ENCODE data around the gene B3GLCT. TPM values are rescaled to one million over a fixed set of nuclear protein-coding genes. Genes with fewer than 3 reads are reported as not detected.
"Not testable (repeated sequence)": the region's sequence is repeated elsewhere in the genome, so short reads cannot be mapped to it uniquely, and the experiment has no call there.

B3GLCT gene
- total RNA-seq, 2 donors from 2014 or later: 5.0 to 6.2 TPM

DNA sequence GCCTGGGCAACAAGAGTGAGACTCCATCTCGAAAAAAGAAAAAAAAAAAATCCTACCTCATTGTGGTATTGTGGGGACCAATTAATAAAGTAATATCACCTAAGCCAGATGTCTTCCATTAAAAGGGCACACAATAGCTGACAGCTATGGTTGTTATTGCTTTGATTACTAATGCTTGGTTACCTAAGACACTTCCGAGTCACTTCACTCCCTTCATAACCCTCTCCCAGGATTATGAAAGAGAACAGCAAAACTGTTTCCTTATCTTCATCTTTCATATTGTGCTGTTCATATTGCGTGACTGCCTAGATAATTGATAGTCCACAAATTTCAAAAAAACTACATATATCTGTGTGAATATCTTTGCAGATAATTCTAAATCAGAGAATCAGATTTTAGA, 27.8 kb upstream of the B3GLCT start:
- H3K27me3 Mint-ChIP-seq: peaks cover 21% of the 10 kb centered on the region
- DNase-seq (no peak), ATAC-seq (no peak)
- H3K36me3 Mint-ChIP-seq (ENCODE audit: low read depth): no peaks in the 10 kb centered on the region
- H3K4me1 Mint-ChIP-seq: no peaks in the 10 kb centered on the region
- no peak overlapping the region for H3K4me3 Mint-ChIP-seq
- no peaks in the 10 kb centered on the region for H3K9me3 ChIP-seq (ENCODE audit: control insufficient read depth, low read length, poor library complexity, severe bottlenecking)
- H3K27ac Mint-ChIP-seq: no peak overlapping the region

DNA sequence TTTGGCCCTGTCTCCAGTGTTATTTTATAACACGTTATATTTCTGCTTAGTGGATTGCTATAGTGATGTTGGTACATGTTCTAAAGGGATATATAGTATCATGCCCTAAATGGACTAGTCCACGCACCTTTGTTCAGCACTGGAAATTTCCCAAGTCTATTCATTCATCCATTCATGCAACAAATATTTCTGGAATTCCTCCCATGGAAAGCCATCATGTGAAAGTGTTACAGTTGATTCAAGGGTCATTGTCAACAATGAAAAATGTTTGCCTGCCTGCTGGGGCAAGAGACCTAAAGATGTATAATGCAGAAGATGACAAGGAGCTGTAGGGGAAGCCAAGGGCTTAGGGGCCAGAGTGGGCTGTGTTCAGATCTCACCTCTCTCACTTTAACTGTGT, 27.2 kb upstream of the B3GLCT start:
- DNase-seq (no peak), ATAC-seq (no peak)
- H3K9me3 ChIP-seq (ENCODE audit: control insufficient read depth, low read length, poor library complexity, severe bottlenecking): no peaks in the 10 kb centered on the region
- Mint-ChIP-seq H3K27ac (no peak overlapping the region), H3K4me3 (no peak overlapping the region), H3K36me3 (ENCODE audit: low read depth) (no peaks in the 10 kb centered on the region), H3K4me1 (no peaks in the 10 kb centered on the region), H3K27me3 (peaks cover 21% of the 10 kb centered on the region)

- no peaks in the 10 kb centered on the region for H3K36me3 Mint-ChIP-seq (ENCODE audit: low read depth)
- peaks cover 26% of the 10 kb centered on the region for H3K27me3 Mint-ChIP-seq
- H3K27ac Mint-ChIP-seq: no peak overlapping the region
- DNase-seq (no peak), ATAC-seq (no peak)
- no peaks in the 10 kb centered on the region for H3K9me3 ChIP-seq (ENCODE audit: control insufficient read depth, low read length, poor library complexity, severe bottlenecking)
- peaks cover 3% of the 10 kb centered on the region for H3K4me1 Mint-ChIP-seq
- H3K4me3 Mint-ChIP-seq: no peak overlapping the region
Measured at GRCh38 chr13:31174018-31174417, 25.8 kb upstream of the B3GLCT start.

DNA sequence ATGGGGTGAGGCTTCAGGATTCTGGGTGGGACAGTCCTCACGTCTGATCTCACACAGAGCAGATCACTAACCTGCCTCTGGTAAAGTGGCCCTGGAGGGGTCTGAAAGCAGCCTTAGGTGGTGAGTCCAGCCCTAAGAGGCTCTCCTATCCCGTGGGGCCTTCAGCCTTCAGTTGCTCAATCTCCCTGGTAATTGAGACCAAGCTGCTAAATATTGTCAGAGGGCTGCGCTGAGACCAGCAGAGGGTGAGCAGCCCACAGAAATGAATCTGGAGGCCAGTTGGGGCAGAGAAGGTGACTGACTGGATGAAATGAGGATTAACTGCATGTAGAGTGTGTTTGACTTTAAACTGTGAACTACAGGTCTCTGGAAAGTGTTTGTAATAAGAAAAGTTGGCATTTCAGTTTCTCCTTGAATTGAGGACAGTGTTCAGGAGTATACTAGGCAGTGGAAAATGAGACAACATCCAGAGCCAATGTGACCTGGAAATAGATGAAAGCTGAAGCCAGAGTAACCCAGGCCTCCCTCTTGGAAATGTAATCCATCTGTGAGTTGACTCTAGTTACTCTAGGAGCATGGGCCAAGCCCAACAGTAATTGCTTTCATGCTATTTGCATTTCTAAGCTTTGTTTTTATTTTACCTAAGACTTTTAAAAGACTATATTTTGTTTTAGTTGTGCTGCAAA, 23.8 kb upstream of the B3GLCT start:
- Mint-ChIP-seq H3K27me3 (peaks cover 26% of the 10 kb centered on the region), H3K27ac (no peak overlapping the region), H3K36me3 (ENCODE audit: low read depth) (no peaks in the 10 kb centered on the region), H3K4me1 (peaks cover 3% of the 10 kb centered on the region), H3K4me3 (no peak overlapping the region)
- ATAC-seq (no peak), DNase-seq (no peak)
- H3K9me3 ChIP-seq (ENCODE audit: control insufficient read depth, low read length, poor library complexity, severe bottlenecking): no peaks in the 10 kb centered on the region

DNA sequence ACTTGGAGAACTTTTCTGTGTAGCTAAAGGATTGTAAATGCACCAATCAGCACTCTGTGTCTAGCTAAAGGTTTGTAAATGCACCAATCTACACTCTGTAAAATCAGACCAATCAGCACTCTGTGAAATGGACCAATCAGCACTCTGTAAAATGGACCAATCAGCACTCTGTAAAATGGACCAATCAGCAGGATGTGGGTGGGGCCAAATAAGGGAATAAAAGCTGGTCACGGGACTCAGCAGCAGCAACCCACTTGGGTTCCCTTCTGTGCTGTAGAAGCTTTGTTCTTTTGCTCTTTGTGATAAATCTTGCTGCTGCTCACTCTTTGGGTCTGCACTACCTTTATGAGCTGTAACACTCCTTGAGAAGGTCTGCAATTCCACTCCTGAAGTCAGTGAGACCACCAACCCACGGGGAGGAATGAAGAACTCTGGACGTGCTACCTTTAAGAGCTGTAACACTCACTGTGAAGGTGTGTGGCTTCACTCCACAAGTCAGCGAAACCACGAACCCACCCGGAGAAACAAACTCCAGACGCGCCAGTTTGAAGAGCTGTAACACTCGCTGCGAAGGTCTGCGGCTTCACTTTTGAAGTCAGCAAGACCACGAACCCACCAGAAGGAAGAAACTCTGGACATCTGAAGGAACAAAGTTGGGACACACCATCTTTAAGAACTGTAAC, 21.8 kb upstream of the B3GLCT start:
- DNase-seq; ATAC-seq; H3K27ac Mint-ChIP-seq; H3K4me3 Mint-ChIP-seq; H3K4me1 Mint-ChIP-seq; H3K36me3 Mint-ChIP-seq (ENCODE audit: low read depth); H3K9me3 ChIP-seq (ENCODE audit: control insufficient read depth, low read length, poor library complexity, severe bottlenecking): not testable (repeated sequence)
- H3K27me3 Mint-ChIP-seq: peaks cover 16% of the 10 kb centered on the region

DNA sequence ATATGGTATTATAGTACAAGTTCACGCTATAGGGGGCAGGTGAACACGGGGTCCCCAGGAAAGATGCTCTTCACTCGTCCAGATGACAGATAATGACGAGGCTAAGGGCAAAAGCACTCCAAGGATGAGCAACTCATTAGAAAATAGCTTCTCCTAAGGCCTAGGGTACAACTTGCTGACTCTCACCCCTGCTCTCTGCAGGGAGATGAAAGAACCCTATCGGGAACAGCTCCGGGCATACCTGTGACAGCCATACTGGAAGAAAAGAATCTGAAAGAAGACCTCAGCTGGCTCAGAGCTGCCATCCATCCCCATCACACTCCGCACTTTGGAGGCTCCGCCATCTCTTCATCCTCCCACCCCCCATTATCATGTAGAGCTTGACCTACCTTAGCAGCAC, 20.5 kb upstream of the B3GLCT start:
- no peak for ATAC-seq
- Mint-ChIP-seq H3K4me1 (peaks cover 5% of the 10 kb centered on the region), H3K27ac (no peak overlapping the region), H3K27me3 (peaks cover 4% of the 10 kb centered on the region), H3K36me3 (ENCODE audit: low read depth) (no peaks in the 10 kb centered on the region), H3K4me3 (no peak overlapping the region)
- no peaks in the 10 kb centered on the region for H3K9me3 ChIP-seq (ENCODE audit: control insufficient read depth, low read length, poor library complexity, severe bottlenecking)
- no peak for DNase-seq

DNA sequence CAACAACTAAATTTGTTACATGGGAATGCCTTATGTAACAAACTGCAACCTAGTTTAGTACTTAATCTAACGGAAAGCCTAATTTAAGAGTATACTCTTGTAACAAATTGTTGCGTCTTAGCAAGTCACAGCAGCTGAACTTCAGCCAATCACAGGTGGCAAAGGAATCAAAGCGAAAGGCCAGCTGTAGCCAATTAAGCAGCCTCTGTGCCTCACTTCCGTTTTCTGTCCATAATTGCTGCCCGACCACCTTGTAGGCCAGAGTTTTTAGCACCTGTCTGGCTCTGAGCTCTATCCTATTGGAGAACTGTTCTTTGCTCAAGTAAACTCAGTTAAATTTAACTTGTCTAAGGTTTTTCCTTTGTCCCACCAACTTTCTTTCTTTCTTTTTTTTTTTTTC, 20.0 kb upstream of the B3GLCT start:
- Mint-ChIP-seq H3K4me3 (no peak overlapping the region), H3K36me3 (ENCODE audit: low read depth) (no peaks in the 10 kb centered on the region), H3K27ac (no peak overlapping the region), H3K27me3 (peaks cover 4% of the 10 kb centered on the region), H3K4me1 (peaks cover 5% of the 10 kb centered on the region)
- no peak for DNase-seq
- no peaks in the 10 kb centered on the region for H3K9me3 ChIP-seq (ENCODE audit: control insufficient read depth, low read length, poor library complexity, severe bottlenecking)
- ATAC-seq: no peak

GRCh38 chr13:31182987-31183386, 16.8 kb upstream of the B3GLCT start:
- H3K27me3 Mint-ChIP-seq: peaks cover 8% of the 10 kb centered on the region
- no peaks in the 10 kb centered on the region for H3K9me3 ChIP-seq (ENCODE audit: control insufficient read depth, low read length, poor library complexity, severe bottlenecking)
- DNase-seq: no peak
- ATAC-seq: no peak
- peaks cover 4% of the 10 kb centered on the region for H3K4me1 Mint-ChIP-seq
- no peak overlapping the region for H3K27ac Mint-ChIP-seq
- H3K36me3 Mint-ChIP-seq (ENCODE audit: low read depth): no peaks in the 10 kb centered on the region
- no peak overlapping the region for H3K4me3 Mint-ChIP-seq

GRCh38 chr13:31184451-31184850, 15.3 kb upstream of the B3GLCT start:
- no peaks in the 10 kb centered on the region for H3K9me3 ChIP-seq (ENCODE audit: control insufficient read depth, low read length, poor library complexity, severe bottlenecking)
- H3K36me3 Mint-ChIP-seq (ENCODE audit: low read depth): no peaks in the 10 kb centered on the region
- DNase-seq: no peak
- peaks cover 2% of the 10 kb centered on the region for H3K4me1 Mint-ChIP-seq
- no peak overlapping the region for H3K27ac Mint-ChIP-seq
- H3K27me3 Mint-ChIP-seq: peaks cover 4% of the 10 kb centered on the region
- no peak overlapping the region for H3K4me3 Mint-ChIP-seq
- no peak for ATAC-seq

DNA sequence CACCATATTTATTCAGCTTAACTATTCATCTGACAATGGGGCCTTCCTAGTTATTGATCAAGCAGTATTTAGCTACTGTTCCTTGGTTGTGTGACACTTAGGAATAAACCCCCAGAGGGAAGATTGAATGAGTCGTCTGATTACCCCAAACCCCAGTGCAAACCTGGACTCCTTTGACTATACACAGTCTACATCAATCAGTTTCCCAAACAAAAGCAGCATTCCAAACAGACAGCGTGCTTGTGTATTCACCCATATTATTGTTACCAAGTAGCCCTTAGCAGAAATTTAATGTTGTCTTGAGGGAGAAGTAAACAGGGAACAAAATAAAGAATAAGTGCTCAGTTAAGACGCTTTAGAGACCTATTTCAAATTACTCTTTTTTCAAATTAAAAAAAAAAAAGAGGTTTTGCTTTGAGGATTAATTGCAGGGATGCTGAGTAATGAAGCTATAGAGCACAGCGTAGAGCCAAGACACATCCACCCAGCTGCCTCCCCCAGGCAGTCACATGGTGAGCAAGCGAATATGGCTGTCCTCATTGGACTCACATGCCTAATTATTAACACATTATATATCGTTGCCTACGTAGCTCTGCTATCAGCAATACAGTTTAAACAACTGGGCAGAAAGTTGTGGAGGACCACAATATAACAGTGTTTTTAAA, 14.7 kb upstream of the B3GLCT start:
- DNase-seq: no peak
- peaks cover 4% of the 10 kb centered on the region for H3K27me3 Mint-ChIP-seq
- ATAC-seq: no peak
- H3K4me3 Mint-ChIP-seq: no peak overlapping the region
- peaks cover 2% of the 10 kb centered on the region for H3K4me1 Mint-ChIP-seq
- no peaks in the 10 kb centered on the region for H3K9me3 ChIP-seq (ENCODE audit: control insufficient read depth, low read length, poor library complexity, severe bottlenecking)
- H3K27ac Mint-ChIP-seq: no peak overlapping the region
- no peaks in the 10 kb centered on the region for H3K36me3 Mint-ChIP-seq (ENCODE audit: low read depth)

- Mint-ChIP-seq H3K4me1 (peaks cover 7% of the 10 kb centered on the region), H3K36me3 (ENCODE audit: low read depth) (peaks cover 2% of the 10 kb centered on the region), H3K27ac (no peak overlapping the region), H3K27me3 (peaks cover 4% of the 10 kb centered on the region), H3K4me3 (no peak overlapping the region)
- DNase-seq (no peak), ATAC-seq (no peak)
- H3K9me3 ChIP-seq (ENCODE audit: control insufficient read depth, low read length, poor library complexity, severe bottlenecking): no peaks in the 10 kb centered on the region
Measured at GRCh38 chr13:31191748-31192147, 8.0 kb upstream of the B3GLCT start.

- no peaks in the 10 kb centered on the region for H3K9me3 ChIP-seq (ENCODE audit: control insufficient read depth, low read length, poor library complexity, severe bottlenecking)
- Mint-ChIP-seq H3K27ac (no peak overlapping the region), H3K36me3 (ENCODE audit: low read depth) (peaks cover 2% of the 10 kb centered on the region), H3K4me3 (no peak overlapping the region), H3K27me3 (peaks cover 4% of the 10 kb centered on the region), H3K4me1 (peaks cover 7% of the 10 kb centered on the region)
- ATAC-seq (no peak), DNase-seq (no peak)
Measured at GRCh38 chr13:31192306-31192705, 7.5 kb upstream of the B3GLCT start.

DNA sequence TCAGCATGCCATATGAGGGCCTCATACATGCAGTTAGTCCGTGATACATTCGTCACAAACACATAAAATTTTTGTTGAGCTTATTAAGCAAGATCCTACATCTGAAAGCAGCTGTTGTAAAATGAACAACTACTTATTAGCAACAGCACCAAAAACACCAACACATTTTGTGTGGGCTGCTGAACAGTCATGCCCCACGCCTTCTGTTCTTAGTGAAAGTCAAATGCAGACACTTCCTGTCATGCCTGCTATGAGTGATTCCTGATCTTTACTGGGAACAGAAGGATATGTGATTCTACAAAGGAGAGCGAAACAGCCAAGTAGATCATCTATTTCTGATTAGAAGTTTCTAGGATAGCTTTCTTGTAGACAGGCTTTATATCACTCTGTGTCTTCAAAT, 4.2 kb upstream of the B3GLCT start:
- no peak overlapping the region for H3K27ac Mint-ChIP-seq

More for the DNA sequence above, 4.2 kb upstream of the B3GLCT start:
- ATAC-seq (no peak), DNase-seq (no peak)
- H3K4me1 Mint-ChIP-seq: peaks cover 12% of the 10 kb centered on the region
- peaks cover 4% of the 10 kb centered on the region for H3K36me3 Mint-ChIP-seq (ENCODE audit: low read depth)
- H3K4me3 Mint-ChIP-seq: no peak overlapping the region
- H3K9me3 ChIP-seq (ENCODE audit: control insufficient read depth, low read length, poor library complexity, severe bottlenecking): no peaks in the 10 kb centered on the region
- peaks cover 4% of the 10 kb centered on the region for H3K27me3 Mint-ChIP-seq
